Ovary (tissue), 9 donors: ENCODE measurements around the gene LRP1. TPM values are rescaled to one million over a fixed set of nuclear protein-coding genes. Genes with fewer than 3 reads are reported as not detected.

Source experiments
- DNase-seq, 5 donors: peaks; one replicate each; pipeline ENCODE4 v3.0.0-alpha.2; 2019 to 2020
- H3K27ac ChIP-seq, 2 donors: fragments of 200-600 bp; one replicate each; pipeline versions ENCODE4 v1.5.1 to v1.8.0; 2019 to 2022
- H3K27me3 ChIP-seq: fragments of 200-600 bp; one replicate; pipeline ENCODE4 v1.8.0; 2022
- H3K36me3 ChIP-seq: fragments of 200-600 bp; sonication (generic); one replicate; pipeline ENCODE4 v1.5.1; 2019
- H3K4me1 ChIP-seq: one replicate; pipeline ENCODE4 v1.8.1; 2013; ENCODE audit warnings: mild to moderate bottlenecking, moderate library complexity; ENCODE audit not compliant: insufficient read depth
- H3K4me3 ChIP-seq: fragments of 200-600 bp; sonication (generic); one replicate; pipeline ENCODE4 v1.5.1; 2017
- H3K9me3 ChIP-seq, 2 donors: fragments of 200-600 bp in 1 of 2; sonication (generic) in 1 of 2; one replicate each; pipeline versions ENCODE4 v1.5.1 to v1.8.1; 2013 to 2019; ENCODE audit warnings: mild to moderate bottlenecking in 1 of 2, moderate library complexity in 1 of 2
- CTCF ChIP-seq, 3 donors: fragments of 450-650 bp in 2 of 3; fragments of 200-600 bp in 1 of 3; IDR thresholded peaks; one replicate each; pipeline versions ENCODE4 v1.5.1 to v1.8.0; 2016 to 2022; ENCODE audit warnings: antibody characterized with exemption in 3 of 3, mild to moderate bottlenecking in 1 of 3
- EP300 ChIP-seq: sonication (generic); formaldehyde crosslinking; IDR thresholded peaks from one replicate; pipeline ENCODE4 v1.6.1; 2017; ENCODE audit warnings: antibody characterized with exemption
- POLR2A ChIP-seq: fragments of 450-650 bp; IDR thresholded peaks from one replicate; pipeline ENCODE4 v1.6.1; 2017; ENCODE audit warnings: antibody characterized with exemption, mild to moderate bottlenecking, moderate library complexity
- WGBS, 3 donors: extraction: QIAGEN DNeasy Blood & Tissue Kit in 1 of 3; methylation state at CpG; one replicate each; pipeline versions ENCODE4 v1.1.5 to v1.1.7; 2013 to 2017; 5-methylcytosine and 5-hydroxymethylcytosine counted together
- intact Hi-C, 4 donors: fragments of 100-400 bp; cut with DNase I; formaldehyde crosslinking; loops; one replicate each; pipeline versions ENCODE4 v1.11.0 to v1.15.1; 2022 to 2023
- polyA plus RNA-seq, 2 donors: library from polyadenylated mRNA; stranded (reverse); fragments of 200-250 nt in 1 of 2; fragments of 350-450 nt in 1 of 2; fragmentation: Illumina TruSeq in 1 of 2; extraction: RNeasy Lipid Tissue Mini Kit (QIAGEN cat#74804) in 1 of 2; gene quantifications; one replicate each; pipeline ENCODE4 v1.2.3, GENCODE V29; 2013 to 2014
- total RNA-seq, 7 donors: library from RNA; depleted of rRNA in 2 of 7; stranded (reverse); fragments of >200 nt in 2 of 7; fragmentation: NEBNext Ultra II Directional in 3 of 7; extraction: Animal tissue kit (Norgen Biotek cat#: 25700) in 3 of 7; gene quantifications; one replicate each; pipeline versions ENCODE4 v1.1.0 to v1.2.4, GENCODE V29; 2016 to 2023
- donor health status: DM: no; HTN: no; CAD: no; lungs with moderate emphysema.
- donor health status: DM: no; HTN: no; CAD: no.
- donor health status: Bipolar disorder and iron deficiency.
- donor health status: DM: yes; HTN: yes; CAD: no.
- donor health status: DM: no; HTN: no; CAD: no.
- donor health status: DM: yes; HTN: yes; CAD: no.

LRP1 gene
- total and polyA plus RNA-seq, 9 donors = 76.4 to 640 (median 323) TPM

- Histone ChIP-seq H3K4me1 (peaks cover 2% of the 10 kb centered on the region), H3K9me3 (no peaks in the 10 kb centered on the region), H3K4me3 (peak overlapping the region; percentile 49), H3K27ac (peak overlapping the region in 1 of 2 donors; percentile 99), H3K36me3 (no peaks in the 10 kb centered on the region), H3K27me3 (no peaks in the 10 kb centered on the region)
- intact Hi-C loops = loop anchor here in 3 of 4 donors (2.0 to 5.0 kb wide), 5 partner anchors 21 to 102 kb away; partner anchors contain the start of genes NAB2 (in 1 of the 3) and ZBTB39 (in 1 of the 3)
- no peak for DNase-seq
- TF ChIP-seq POLR2A (no peak), EP300 (no peak), CTCF (IDR thresholded peaks at IDR 0.05) (no peak)
- 40 to 49% (median 47%) methylated on average over 7 of the region's 7 CpGs for WGBS, 3 donors
Measured at GRCh38 chr12:57109207-57110103, 18.8 kb upstream of the LRP1 start.

- peak; percentile 77 to 84 (median 80) for DNase-seq
- WGBS, 3 donors = 2% methylated on average over 28 of the region's 28 CpGs
- H3K4me3 ChIP-seq = peak overlapping the region; percentile 49
- H3K4me1 ChIP-seq = peaks cover 2% of the 10 kb centered on the region
- TF ChIP-seq CTCF (IDR thresholded peaks at IDR 0.05) = peak in 1 of 3 donors; percentile 13
- TF ChIP-seq POLR2A = peak; percentile 47
- TF ChIP-seq EP300 = no peak
- no peaks in the 10 kb centered on the region for H3K27me3 ChIP-seq
- H3K36me3 ChIP-seq = no peaks in the 10 kb centered on the region
- no peaks in the 10 kb centered on the region for H3K9me3 ChIP-seq
- intact Hi-C loops = loop anchor here in 3 of 4 donors (2.0 to 5.0 kb wide), 5 partner anchors 22 to 103 kb away; partner anchors contain the start of genes NAB2 (in 1 of the 3) and ZBTB39 (in 1 of the 3)
- H3K27ac ChIP-seq = peak overlapping the region; percentile 61 to 99
Measured at GRCh38 chr12:57110104-57111030, 17.9 kb upstream of the LRP1 start.

- H3K4me1 ChIP-seq = peaks cover 2% of the 10 kb centered on the region
- DNase-seq = peak; percentile 82 to 85 (median 84)
- H3K27ac ChIP-seq = peak within 1 kb of the TSS; percentile 61 to 99
- peak within 1 kb of the TSS; percentile 49 for H3K4me3 ChIP-seq
- H3K27me3 ChIP-seq = no peaks in the 10 kb centered on the region
- intact Hi-C loops = loop anchor here in 3 of 4 donors (2.0 to 5.0 kb wide), 5 partner anchors 22 to 104 kb away; partner anchors contain the start of genes NAB2 (in 1 of the 3) and ZBTB39 (in 1 of the 3)
- peak in 2 of 3 donors; percentile 50 to 59 for TF ChIP-seq CTCF (IDR thresholded peaks at IDR 0.05)
- peak; percentile 73 for TF ChIP-seq POLR2A
- TF ChIP-seq EP300 = no peak
- no peaks in the 10 kb centered on the region for H3K36me3 ChIP-seq
- WGBS, 3 donors = 0% methylated on average over 13 of the region's 13 CpGs
- no peaks in the 10 kb centered on the region for H3K9me3 ChIP-seq
Measured at GRCh38 chr12:57111031-57111734, 17.1 kb upstream of the LRP1 start, which contains the start of gene STAT6. STAT6 (minus strand) TSS chr12:57111362; CDS start chr12:57108278, 3,084 bp downstream.
